GM12872 (cell line): Measurements from ENCODE around the gene OR3A2.

Source experiments
- CTCF ChIP-seq: IDR thresholded peaks from 3 replicates; pipeline ENCODE4 v1.5.1; 2011; ENCODE audit warnings: low read depth, mild to moderate bottlenecking, low read length, moderate library complexity; ENCODE audit not compliant: insufficient read depth

Gene OR3A2

GRCh38 chr17:3298260-3298659, 87.8 kb downstream of the OR3A2 start, which contains the start of gene OR3A1:
Gene OR3A1 (minus strand): TSS chr17:3298360. CDS start chr17:3292582, 5,778 bp downstream.
- no peak for TF ChIP-seq CTCF

- no peak for TF ChIP-seq CTCF
Measured at GRCh38 chr17:3295632-3296031, 90.5 kb downstream of the OR3A2 start.

- no peak for TF ChIP-seq CTCF
Measured at GRCh38 chr17:3282901-3283300, 103.2 kb downstream of the OR3A2 start.

GRCh38 chr17:3276126-3276525, 110.0 kb downstream of the OR3A2 start:
- no peak for TF ChIP-seq CTCF

- TF ChIP-seq CTCF: no peak
Measured at GRCh38 chr17:3271072-3271848, 114.8 kb downstream of the OR3A2 start.

- TF ChIP-seq CTCF: no peak
Measured at GRCh38 chr17:3260600-3260999, 125.5 kb downstream of the OR3A2 start.

- TF ChIP-seq CTCF: no peak
Measured at GRCh38 chr17:3260163-3260562, 125.9 kb downstream of the OR3A2 start.
